H54 (cell line): ENCODE data around the gene IL11.
A peak's percentile ranks its signal among the peaks of the same experiment; 100 is the strongest.

Experiments used
- DNase-seq: peaks from one replicate; pipeline ENCODE4 v3.0.0; 2011; ENCODE audit warnings: low spot score, mixed read lengths; ENCODE audit not compliant: insufficient read length
- FAIRE-seq: peaks from 3 replicates; lab custom pipeline; 2011; peaks lifted over from hg19 to GRCh38; lab: Jason Lieb, UNC
- POLR2A ChIP-seq: IDR thresholded peaks from 2 replicates; pipeline ENCODE4 v1.6.1; 2011; ENCODE audit warnings: low read depth, mild to moderate bottlenecking, low read length

The IL11 gene

GRCh38 chr19:55358493-55358892 lies 11.8 kb downstream of the IL11 start:
- no peak for DNase-seq
- no peak for TF ChIP-seq POLR2A

GRCh38 chr19:55355213-55355821 lies 14.9 kb downstream of the IL11 start:
- DNase-seq, result no peak

More at GRCh38 chr19:55358493-55358892, 11.8 kb downstream of the IL11 start:
- no peak for FAIRE-seq

DNA sequence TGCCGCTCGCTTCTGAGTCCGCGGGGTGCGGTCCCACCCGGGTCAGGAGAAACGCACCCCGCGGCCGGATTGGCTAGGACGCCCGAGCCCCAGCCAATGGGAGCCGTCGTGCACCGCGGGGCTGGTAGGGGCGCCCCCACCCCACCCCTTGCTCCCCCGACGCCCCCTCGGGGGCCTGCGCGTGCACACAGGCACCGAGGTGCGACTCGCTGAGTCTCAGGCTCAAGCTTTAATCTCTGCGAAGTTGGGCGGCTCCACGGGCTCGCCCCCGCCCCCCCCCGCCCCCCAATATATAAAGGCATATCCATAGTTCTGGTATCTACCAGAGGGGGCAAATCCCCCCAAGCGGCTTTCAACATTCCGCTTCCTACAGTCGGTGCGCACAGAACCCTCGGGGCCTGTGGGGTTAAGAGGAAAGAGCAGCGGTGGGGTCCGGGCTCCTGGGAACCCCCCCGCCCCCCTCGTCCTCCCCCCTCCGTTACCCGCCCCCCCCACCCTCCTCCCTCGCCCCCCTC lies 15.5 kb downstream of the IL11 start, which contains the start of gene COX6B2:
TSS of gene COX6B2 (minus strand) at position 22 of the 515 bp plus-strand sequence. CDS start 198 bp downstream, outside the sequence.
- no peak for DNase-seq
- TF ChIP-seq POLR2A, result no peak
- no peak for FAIRE-seq

More at GRCh38 chr19:55355213-55355821, 14.9 kb downstream of the IL11 start:
- no peak for FAIRE-seq
- no peak for TF ChIP-seq POLR2A

GRCh38 chr19:55353803-55354697 lies 16.2 kb downstream of the IL11 start:
- DNase-seq (peak; percentile 96), FAIRE-seq (no peak)
- peak; percentile 49; the same call in 1 of the 2 replicates for TF ChIP-seq POLR2A

DNA sequence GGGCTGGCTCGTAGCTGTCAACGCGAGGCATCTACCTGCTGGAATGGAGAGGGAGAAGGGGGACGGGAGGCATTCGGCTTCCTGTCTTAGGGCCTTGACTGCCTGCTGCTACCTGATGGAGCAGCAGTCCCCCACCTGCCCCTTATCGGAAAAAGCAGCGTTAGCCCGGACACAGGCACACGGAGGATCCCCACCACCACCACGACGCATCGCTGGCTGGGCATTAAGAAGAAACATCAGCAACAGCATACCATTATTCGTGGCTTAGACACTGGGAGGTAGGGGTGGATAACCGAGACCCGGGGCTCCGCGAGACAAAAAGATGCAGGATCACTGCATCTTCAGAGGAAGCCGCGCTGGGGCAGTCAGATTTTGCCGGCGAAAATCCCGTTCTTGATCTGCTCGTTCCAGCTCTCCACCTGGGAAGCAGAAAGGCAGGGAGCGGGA lies 16.9 kb downstream of the IL11 start:
- no peak for FAIRE-seq
- no peak for DNase-seq
- TF ChIP-seq POLR2A, result no peak

- FAIRE-seq, result no peak
- no peak for TF ChIP-seq POLR2A
- DNase-seq, result no peak
These were observed 17.6 kb downstream of the IL11 start for GRCh38 chr19:55352549-55353145.

DNA sequence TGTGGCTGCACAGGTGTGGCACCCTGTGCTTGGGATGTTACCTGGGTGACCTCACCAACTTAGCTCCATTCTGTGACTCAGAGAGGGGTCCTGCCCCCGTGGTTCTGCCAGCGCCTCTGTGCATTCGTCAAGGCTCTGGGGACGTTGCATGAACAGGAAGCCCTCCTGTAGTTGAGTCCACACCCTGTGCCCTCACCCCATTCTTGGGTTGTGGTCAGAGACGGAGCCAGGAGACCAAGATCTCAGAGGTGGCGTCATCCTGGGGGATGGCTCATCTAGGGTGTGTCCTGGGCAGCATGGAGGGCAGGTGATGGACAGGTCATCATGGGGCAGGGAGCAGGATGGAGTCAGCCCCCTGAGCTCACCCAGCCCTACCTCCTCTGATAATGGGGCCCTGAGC lies 18.2 kb downstream of the IL11 start:
- peak; percentile 97 for DNase-seq
- FAIRE-seq, result no peak
- no peak for TF ChIP-seq POLR2A

- TF ChIP-seq POLR2A, result no peak
- DNase-seq (no peak), FAIRE-seq (no peak)
These were observed 19.5 kb downstream of the IL11 start for GRCh38 chr19:55350620-55351315.

DNA sequence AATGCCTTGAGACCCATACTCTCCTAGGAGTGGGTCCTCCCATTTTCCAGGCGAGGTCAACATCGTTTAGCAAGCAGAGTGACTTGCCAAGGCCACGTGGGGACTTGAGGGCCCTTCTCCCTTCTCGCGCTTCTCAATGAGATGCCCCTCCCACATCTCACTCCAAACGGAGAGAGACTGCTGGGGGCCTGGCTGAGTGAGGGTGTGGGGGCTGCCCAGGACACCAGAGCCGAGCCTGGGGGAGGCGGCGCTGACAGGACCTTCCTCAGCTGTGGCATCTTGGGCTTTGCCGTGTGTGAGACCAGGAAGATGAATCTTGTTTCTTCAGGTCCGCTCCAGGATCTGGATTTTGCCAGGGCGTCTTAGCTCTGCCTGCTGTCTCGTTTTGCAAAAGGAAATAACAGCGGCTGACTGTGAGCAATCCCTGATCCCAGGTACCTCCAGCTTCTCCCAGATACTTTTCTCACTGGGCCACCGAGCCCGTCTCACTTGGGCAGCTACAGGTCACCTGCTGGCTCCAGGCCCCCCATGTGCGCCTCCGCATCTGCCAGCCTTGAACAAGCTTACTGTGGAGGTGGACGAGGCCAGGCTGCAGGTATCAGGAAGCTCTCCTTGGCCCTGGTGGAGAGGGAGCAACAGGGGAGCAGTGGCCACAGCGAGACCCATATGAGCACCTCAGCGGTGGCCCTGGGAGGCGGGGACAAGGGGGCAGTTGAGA lies 21.8 kb downstream of the IL11 start:
- FAIRE-seq, result no peak
- TF ChIP-seq POLR2A, result no peak
- DNase-seq, result no peak

DNA sequence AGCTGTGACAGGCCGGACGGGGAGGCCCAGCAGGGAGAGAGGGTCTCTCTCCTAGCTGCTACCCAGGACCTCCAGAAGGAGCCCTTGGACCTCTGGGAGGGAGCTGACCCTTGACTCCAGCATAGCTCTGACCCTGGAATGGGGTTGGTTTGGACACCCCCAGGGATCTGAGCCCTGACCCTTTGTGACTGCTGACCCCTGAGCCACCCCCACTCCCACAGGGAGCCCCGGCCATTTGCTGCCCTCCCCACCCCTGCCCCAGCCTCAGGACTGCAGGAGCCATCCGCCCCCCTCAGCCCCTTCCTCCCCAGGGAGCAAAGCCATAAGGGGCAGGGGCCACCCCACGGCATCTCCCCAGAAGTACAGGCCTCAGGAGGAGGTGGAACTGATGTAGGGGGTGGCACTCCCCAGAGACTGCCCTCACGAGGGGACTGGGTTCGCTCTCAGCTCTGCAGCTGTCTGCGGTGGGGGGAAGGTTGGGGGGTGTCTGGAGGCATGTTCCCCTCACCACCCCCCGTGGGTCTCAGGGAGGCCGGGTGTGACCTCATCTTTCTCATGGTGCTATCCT lies 22.7 kb downstream of the IL11 start:
- TF ChIP-seq POLR2A, result no peak
- DNase-seq (no peak), FAIRE-seq (no peak)

DNA sequence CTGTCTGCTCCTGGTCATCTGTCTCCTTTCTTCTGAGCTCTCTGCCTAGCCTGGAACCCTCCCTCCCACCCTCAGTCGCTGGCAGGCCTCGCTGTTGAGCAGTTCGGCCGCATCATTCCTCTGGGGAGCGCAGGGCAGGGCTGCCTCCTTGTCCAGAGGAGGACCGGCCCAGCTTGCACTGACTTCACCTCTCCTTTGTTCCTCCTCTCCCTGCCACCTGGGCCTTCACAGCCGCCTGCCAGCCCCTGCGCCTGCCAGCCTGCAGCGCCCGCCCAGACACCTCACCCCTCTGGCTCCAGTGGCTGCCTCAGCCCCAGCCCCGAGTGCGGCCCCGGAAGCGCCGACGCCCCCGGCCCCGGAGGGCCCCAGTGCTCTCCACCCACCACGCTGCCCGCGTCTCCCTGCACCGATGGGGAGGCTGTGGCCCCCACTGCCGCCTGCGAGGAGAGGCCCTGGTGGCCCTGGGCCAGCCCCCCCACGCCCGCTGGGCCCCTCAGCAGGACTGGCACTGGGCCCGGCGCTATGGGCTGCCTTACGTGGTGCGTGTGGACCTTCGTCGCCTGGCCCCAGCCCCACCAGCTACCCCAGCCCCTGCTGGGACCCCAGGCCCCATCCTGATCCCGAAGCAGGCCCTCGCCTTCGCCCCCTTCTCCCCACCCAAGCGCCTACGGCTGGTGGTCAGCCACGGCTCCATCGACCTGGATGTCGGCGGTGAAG lies 23.4 kb downstream of the IL11 start:
- no peak for DNase-seq
- no peak for TF ChIP-seq POLR2A
- no peak for FAIRE-seq
